Activated CD4-positive, alpha-beta T cell treated with anti-CD3 and anti-CD28 coated beads for 1 hour (primary cell): Measurements from ENCODE around the gene EIF3K.

Experiments used
- DNase-seq: peaks from one replicate; pipeline ENCODE4 v3.0.0-alpha.2; 2020

Gene EIF3K

DNA sequence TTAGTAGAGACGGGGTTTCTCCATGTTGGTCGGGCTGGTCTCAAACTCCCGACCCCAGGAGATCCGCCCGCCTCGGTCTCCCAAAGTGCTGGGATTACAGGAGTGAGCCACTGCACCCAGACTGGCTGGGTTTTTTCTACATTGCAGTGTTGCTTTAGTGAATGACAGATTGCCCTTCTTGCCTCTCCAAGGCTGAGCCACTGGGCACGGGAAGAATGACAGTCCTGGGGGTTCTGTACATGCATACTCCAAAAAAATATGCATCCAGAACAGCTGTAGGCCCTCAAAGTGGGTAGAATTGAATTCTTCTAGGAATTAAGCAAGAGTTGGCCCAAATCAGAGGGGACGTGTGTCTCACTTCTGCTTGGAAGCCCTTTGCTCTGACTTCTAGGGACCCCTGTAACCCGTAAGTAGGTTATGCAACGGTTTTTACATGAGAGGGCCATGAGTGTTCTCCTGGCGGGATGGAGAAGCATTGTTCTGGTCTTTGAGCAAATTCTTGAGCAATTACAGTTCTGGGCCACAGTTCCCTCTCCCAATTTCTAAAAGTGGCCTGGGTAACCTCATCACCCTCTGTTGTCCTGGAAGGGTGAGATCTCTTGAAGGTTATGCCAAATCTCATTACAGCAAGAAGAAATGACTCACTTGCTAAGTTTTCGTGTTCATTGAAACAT is 32.1 kb downstream of the EIF3K start:
- DNase-seq: no peak

DNA sequence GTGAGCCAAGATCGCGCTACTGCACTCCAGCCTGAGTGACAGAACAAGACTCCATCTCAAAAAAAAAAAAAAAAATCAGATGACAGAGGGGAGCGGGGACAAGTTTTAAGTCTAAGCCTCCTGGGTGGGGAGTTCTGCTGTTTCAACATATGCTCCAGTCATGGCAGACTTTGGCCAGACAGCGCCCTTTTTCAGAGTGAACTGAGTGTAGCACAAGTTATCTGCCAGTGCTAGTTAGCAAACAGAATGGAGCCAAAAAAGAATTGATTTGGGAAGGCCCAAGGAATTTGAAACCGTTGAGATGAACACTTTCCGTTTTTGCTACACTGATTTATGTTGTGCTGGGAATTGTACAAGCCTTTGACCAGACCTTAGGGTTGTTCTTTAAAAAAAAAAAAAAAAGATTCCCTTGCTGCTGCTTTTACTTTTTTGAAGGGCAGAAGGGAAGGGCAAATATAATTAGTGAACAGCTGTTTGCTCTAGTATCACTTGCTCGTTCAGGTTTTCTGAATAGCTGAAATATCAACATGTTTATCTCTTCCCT is 34.1 kb downstream of the EIF3K start:
- no peak for DNase-seq

DNA sequence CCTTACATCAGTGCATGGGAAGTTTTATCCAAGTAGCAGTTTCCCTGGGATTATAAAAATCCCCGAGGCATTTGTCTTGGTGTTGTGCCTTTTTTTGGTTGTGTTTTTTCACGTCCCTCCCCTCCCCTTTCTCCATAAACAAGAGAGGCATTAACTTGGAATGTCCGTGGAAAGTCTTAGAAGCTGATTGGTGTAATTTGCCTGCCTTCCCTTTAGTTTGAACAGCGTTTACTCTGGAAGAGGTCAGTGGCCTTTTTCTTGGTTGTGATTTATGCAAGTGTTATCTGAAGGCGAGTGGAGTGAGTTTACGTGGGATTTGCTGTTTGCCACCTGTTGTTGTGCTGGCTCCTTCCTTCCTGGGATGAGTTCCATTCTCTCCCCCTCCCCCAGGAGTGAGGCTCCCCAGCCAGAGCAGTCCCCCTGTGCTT is 35.7 kb downstream of the EIF3K start:
- no peak for DNase-seq

DNA sequence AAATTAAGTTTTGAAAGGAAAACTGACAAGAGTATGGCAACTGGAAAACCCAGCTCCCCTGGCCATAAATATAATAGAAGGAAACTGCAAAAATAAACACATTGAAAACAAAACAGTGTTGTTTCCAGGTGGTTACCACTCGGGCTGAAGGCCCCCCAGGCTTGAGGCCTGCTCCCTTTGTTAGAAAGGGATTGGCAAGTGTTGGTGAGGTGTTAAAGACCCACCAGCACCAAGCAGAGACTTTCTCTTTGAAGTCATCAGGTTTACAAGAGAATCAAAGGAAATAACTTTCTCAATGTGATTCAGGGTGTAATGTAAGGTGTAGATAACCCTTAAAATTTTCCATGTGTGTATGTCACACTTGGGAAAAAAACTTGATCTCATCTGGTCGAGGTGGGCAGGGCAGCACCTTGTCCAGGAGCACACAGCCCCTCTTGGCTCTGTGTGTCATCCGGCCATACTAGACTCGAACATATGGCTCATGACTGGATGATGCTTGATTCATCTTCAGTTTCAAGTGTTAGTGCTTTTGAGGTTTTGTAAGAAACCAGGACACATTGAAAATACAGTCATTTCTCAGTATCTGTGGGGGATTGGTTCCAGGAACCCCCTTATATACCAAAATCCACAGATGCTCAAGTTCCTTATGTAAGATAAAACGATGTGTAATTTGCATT is 36.3 kb downstream of the EIF3K start:
- DNase-seq: no peak

DNA sequence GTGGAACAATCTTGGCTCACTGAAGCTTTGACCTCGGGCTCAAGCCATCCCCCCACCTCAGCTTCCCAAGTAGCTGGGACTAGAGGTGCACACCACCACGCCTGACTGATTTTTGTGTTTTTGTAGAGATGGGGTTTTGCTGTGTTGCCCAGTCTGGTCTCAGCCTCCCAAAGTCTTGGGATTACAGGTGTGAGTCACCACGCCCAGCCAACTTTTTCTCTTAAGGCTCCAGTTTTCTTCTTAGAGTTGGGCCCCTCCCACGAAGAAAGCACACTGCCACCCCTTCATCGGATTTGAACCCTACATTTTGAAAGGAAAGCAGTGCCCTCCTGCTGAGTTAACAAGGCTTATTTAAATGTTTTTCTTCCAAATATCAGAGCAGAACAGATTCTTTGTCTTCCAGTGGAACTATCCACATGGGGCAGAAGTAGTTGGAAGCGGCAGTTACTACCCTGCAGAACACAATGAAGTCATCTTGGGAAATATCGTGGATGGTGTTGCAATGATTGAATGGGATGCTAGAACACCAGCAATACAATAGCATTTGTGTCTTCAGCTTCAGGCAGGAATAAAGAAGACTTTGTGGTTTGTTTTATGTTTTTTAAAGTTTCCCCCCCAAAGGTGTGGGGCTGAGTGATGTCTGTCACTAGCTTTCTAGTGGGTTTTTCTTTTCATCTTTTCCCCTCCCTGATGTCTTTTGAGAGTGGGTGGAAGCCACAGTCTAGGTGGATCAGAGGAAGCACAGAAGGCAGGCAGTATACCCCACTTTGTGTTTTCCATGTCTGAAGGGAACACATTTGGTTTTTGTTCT is 37.4 kb downstream of the EIF3K start:
- DNase-seq: no peak

DNA sequence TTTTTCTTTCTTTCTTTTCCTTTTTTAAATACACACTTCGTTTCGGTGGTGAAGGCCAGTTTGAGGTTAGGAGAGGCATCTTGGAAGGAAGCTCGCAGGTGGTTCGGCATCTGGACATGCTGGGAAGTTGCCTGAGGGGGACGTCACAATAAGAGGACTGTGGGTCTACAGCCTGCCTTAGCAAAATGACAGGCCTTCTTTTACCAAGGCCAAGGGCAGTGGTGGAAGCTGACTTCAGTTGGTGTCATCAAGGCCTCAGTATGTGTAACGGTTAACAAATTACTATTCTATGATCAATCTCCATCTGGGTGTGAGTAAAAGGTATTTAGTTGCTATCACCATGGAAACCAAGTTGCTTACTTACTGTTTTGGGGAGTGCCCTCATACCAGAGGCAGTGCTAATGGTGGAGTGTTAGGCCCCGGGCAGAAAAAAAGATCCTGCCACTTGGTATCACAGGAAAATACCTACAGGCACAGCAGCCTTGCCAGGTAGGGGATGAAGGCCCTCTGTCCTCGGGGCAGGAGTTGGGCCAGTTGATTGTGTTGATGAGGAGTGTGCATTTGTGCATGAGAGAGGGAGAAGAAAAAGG is 38.7 kb downstream of the EIF3K start:
- DNase-seq: no peak

DNA sequence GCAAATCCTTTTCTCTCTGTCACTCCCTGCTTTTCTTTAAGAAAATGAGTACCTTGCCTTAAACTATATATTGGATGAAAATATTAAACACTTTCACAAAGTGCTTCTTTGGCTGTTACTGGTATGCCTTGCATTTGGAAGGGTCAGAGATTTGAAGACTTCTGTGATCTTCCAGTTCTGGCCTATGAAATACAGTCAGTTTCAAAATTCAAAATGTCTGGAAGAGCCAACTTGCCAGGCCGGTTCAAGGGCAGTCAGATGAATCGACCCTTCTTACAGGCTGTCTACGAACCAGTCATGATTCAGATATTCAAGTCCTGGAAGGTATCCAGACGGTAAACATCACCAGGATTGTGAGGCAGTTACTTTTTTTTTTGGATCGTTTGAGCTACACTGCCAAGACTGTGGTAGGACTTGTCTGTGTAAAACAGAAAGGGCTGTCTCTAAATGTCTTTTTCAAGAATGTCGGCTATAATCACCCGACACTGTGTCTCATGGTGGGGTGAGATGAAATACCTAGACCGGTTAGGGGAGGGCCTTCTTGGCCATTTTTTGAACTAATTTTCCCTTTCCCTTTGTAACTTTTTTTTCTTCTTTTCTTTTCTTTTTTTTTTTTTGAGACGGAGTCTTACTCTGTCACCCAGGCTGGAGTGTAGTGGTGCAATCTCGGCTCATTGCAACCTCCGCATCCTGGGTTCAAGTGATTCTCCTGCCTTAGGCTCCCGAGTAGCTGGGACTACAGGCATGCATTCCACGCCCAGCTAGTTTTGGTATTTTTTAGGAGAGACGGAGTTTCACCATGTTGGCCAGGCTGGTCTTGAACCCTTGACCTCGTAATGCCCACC is 39.7 kb downstream of the EIF3K start:
- no peak for DNase-seq

DNA sequence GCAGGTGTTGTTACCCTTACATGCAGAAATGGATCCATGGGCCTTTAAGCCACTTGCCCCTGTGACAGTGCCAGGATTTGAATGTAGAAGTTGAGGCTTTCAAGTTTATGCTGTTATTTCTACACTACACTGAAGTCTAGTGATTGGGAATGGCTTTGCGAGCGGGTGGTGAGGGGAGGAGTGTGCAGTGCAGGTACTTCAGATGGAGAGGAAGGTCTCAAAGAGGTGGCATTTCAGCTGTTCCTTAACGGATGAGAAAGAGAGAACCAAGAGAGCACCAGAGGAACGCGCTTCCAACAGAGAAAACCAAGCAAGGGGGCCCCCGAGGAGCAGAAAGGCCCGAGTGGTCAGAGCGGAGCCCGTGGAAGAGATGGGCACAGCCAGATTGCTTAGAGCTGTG is 41.7 kb downstream of the EIF3K start:
- DNase-seq: no peak

DNA sequence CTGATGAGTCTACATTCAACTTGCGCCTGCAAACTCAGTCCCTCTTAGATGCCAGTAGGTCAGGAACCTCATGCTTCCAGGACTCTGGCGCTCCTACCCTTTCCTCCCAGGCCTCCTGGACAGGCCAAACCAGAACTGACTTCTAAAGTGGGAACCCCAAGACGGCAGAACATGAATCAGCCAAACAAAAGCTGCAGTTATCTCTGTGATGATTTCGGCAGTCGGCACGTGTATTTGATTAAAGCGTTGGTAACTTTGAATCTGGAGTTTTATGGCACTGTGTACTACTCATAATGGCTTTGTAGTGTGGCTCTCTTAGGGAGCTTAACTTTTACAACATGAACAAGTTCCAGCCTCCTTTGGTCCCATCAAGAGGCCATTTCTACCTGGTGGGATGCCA is 42.1 kb downstream of the EIF3K start:
- DNase-seq: no peak

DNA sequence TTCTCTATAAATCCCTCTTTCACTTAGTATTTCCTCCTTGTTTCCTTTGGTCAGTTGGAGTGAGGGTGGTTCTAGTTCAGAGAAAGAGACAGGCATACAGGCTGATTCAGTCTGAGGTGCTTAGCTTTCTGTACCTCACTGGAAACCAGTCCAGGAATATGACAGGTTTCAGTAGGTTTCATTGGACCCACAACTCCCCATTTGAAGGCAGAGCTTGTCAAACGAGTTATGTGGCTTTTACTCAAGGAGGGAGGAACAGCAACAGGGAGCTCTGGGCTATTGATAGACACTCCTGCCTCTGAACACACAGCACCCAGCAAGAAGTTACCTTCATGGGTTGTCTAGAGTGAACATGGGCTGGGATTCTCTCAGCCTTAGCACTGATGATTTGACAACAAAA is 43.0 kb downstream of the EIF3K start:
- no peak for DNase-seq

DNA sequence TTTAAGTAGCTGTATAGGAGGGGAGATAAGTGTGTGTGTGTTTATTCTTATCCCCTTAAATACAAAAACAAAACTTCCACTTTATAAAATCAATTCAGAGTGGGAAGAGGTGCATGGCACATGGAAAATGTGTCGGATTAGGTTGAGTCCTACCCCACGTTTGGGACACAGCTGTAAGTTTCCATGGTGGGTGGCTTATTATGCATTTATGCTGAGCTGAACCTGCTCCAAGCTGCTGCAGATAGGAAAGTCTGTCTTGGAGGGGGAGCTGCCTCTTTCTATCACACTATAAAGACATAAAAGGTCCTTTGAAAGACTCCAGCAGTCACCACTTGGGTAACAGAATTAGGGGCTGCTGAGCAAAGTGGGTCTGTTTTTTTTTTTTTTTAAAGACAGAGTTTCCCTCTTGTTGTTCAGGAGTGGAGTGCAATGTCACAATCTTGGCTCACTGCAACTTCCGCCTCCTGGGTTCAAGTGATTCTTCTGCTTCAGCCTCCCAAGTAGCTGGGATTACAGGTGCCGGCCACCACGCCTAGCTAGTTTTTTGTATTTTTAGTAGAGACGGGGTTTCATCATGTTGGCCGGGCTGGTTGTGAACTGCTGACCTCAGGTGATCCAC is 43.7 kb downstream of the EIF3K start:
- DNase-seq: no peak

DNA sequence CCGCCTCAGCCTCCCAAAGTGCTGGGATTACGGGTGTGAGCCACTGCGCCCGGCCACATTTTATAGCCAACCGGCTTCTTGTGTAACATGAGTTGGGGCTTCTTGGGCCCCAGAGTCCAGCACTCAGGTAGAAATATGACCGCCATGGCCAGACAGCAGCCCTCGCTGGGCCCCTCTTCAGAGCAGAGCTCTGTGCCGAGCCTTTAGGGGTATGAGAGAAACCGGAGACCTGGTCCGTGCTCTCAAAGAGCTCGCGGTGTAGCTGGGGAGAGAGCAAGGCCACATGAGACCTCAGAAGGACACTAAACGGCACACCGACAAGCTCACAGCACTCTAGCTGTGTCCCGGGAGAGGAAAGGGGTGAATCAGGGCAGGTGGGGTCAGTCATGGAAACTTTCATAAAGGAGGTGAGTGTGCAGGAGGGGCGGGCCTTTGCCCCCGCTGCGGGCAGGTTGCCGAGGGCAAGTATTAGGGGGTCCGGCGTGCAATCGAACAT is 44.2 kb downstream of the EIF3K start:
- no peak for DNase-seq

DNA sequence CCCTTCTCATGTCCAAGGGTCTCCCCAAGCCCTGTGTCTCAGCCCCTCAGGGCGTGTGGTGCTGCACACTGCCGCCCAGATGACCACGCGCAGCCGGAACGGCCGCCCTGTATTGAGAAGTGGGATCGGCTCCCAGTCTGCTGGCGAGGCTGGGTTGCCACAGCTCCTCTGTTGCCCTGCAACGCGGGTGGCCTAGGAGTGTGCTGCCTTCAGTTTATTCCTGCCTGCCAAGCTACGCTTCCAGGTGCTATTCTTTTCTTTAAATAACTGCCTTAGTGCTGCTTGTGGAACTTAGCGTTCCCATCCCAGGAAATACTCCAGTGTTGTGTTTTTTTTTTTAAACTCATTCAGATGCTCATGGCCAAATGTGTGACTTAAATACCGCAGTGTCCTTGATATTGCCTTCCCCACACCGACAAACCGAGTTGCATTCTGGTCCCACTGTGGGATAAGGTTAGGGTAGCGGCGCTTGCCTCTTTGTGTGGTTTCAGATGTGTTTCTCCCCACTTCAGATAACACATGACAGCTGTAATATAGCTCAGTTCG is 45.0 kb downstream of the EIF3K start:
- no peak for DNase-seq

DNA sequence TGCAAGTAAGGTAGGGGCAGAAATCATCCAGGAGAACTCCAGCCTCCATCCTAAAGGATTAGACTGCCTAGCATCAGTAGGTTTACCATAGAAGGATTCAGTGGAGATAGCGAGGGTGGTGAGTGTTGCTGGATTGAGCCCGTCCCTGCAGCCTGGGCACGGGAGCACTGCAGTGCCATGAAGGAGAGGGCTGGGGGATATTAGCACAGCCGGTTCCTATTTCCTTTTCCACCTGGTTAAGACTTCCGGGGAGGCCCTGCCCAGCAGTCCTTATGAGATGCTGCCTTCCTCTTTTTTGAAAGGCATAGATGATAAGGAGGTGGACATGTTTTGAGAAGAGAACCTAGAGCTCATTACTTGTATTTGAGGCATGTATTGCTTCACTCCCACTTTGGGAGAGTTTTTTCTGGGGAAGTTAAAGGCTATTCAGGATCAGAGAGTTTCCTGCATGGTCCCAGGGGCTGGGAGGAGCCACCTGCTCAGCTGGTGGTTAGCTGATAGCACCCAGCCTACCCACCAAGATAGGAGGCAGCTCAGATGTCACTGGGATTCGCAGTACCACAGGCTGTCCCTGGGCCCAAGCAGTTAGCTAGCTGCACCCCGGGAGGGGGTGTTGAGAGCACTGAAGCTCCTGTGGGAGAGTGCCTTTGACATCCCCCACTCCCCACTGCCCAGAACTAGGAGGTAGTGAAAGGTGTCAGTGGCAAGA is 45.7 kb downstream of the EIF3K start:
- no peak for DNase-seq

DNA sequence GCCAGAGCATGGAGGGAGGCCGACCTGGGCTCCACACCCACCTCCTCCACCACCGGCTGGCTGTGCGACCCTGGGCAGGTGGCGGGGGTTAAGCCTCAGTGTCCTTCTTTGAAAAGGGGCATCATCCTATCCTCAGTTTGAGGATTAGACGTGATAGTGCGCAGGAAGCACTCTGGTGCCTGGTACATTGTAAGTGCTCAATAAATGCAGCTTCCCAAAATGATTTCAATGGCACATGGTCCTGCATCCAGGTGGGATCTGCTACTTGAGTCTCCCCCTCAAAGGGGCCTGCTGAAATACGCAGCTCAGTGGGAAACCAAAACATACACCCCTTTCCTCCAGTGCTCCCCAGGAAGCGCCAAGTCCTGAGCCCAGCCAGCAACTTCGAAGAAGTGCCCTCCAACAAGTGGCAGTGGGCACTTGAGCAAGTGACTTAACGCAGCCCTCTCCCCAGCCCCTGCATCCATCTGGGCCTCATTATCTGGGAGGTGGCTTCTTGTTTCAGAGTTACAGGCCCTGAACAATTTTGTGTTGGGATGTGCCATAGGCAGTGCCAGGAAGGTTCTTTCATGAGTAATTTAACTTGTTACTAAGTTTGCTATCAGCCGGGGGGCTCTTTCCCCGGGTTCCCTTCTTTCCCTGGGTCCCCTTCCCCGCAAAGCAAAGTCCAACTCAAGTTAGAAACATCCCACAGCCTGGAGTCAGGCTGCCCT is 46.4 kb downstream of the EIF3K start:
- DNase-seq: no peak

DNA sequence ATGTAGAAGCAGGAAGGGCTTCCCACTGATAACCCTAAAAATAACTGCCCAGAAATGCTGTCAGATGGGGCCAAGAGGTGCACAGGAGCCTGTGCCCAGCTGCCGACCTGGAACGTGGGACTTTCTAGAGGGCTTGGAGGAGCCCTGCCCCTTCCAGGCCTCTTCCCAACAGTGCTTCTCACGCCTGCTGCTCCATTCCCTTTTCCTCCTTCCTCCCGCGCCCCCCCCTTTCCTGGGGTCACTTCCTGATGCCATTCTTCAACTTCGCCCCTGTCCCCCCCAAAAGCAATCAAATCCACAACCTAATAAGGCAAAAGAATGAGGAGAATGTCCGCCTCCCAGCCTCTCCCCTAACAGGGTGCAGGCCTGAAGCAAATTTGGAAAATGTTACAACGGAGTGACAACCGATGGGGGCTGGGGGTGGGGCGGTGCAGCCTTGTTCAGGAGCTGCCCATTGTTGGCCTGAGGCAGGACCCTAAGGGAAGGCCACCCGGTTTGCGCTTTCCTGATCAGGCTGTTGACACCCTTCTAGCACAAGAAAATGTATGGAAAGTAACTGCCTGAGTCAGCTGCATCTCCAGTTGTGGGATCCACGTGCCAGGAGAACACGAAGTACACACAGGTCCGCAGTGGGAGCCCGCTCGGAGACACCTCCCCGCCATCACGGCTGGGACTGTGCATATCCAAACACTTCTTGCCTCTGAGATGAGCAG is 47.1 kb downstream of the EIF3K start:
- DNase-seq: no peak

DNA sequence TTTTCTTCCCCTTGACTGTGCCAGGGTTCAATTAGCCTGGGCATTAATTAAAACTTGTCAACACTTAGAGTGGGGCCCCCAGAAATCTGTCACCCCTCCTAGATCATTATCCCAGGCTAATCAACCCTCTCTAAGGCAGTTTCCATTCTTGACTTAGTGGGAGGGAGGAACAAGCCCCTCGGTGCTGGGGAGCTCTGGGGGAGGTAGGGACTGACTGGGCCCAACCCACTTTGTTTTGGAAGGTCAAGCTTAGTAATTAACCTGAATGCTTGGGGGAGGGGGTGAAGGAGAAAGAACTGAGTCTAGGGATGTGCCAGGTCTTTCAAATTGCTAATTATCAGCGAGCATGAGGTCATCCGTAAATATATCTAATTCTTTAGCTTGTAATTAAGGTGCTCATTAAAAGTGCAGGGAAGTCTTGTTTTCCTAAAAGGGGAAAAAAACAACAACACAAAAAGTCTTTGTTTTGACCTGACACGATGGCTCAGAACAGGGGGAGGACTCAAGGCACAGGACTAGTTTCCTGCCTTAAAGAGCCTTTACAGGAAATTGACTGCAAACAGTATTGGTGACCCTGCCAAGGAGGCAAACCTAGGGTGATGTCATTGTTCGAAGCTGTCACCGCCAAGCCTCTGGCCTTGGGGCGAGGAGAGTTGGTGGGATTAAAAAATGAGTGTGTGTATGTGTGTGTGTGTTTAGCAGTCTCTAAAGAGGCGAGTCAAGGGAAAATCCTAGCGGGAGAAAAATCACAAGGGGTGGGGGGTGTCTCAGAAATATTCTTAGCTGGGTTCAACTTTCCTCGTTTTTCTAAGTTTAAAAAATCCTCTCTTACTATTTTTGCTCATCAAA is 47.9 kb downstream of the EIF3K start:
- DNase-seq: no peak

DNA sequence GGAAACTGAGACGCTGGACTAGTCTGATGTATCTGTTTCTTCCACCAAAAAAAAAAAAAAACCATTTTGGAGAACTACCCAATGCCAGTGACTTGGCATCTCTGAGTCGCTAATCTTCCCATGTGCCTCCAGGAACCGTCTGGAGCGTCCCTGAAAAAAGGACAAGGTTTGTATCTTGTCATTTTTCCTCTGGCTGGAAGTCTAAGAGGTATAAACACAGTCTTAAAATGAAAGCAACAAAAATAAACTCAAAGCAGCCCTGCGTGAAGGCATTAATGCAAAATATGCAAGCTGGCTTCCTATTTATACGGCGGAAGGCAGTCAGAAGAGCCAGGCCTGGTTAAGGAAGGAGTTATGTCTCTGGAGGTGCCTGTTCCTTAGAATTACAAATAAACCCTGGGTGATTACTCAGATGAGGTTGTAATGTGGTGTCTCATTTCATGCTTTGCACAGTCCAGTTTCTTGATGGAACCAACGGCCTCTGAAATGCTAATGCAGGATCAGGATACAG is 48.7 kb downstream of the EIF3K start:
- DNase-seq: no peak
